ENCODE measurements around the gene RPRD1B. TPM values are rescaled to one million over a fixed set of nuclear protein-coding genes. Genes with fewer than 3 reads are reported as not detected.

RPRD1B gene
- total RNA-seq, 1 donor from 2014 or later = 16.4 TPM

DNA sequence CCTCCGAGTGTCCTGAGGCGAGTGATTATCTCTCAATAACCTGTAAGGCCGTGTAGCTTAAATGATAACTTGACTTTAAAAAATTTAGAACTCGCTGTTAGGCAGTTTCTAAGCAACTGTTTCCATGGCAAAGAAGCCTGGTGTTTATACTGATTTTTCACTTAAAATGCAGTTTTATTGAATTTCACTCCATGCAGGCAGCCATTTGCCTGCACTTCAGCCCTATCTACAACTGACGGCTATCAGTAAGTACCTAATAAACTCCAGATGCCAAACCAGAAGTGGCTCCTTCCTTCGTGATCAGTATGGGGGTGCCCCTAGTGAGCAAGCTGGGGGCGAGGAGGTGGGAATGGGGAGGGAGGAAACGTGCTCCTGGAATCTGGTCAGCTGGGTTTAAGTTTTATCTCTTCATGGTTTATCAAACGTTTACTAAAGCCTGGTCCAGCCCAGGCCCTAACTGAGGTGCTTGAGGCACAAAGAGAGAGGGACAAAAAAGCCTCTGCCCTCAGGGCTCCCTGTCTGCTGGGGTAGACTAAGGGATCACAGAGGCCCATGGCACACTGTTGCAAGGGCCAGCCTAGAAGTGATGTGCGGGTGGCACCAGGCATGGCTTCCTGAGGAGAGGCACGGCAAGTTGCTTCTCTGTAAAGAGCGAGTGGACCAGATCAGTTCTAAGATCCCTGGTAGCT lies 45.8 kb upstream of the RPRD1B start:
- no peaks in the 10 kb centered on the region for H3K9me3 ChIP-seq
- no peak overlapping the region for H3K4me3 ChIP-seq
- TF ChIP-seq, protein P1, sequence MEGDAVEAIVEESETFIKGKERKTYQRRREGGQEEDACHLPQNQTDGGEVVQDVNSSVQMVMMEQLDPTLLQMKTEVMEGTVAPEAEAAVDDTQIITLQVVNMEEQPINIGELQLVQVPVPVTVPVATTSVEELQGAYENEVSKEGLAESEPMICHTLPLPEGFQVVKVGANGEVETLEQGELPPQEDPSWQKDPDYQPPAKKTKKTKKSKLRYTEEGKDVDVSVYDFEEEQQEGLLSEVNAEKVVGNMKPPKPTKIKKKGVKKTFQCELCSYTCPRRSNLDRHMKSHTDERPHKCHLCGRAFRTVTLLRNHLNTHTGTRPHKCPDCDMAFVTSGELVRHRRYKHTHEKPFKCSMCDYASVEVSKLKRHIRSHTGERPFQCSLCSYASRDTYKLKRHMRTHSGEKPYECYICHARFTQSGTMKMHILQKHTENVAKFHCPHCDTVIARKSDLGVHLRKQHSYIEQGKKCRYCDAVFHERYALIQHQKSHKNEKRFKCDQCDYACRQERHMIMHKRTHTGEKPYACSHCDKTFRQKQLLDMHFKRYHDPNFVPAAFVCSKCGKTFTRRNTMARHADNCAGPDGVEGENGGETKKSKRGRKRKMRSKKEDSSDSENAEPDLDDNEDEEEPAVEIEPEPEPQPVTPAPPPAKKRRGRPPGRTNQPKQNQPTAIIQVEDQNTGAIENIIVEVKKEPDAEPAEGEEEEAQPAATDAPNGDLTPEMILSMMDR (IDR thresholded peaks at IDR 0.05) = no peak
- peaks cover 0 to 7% of the 10 kb centered on the region in 2 donors for H3K36me3 ChIP-seq
- intact Hi-C loops (cut with DNase I) = no loop called here
- DNase-seq (ENCODE audit: low spot score in 2 of 2) = no peak
- H3K27me3 ChIP-seq = no peaks in the 10 kb centered on the region
- H3K4me1 ChIP-seq = peaks cover 7 to 27% of the 10 kb centered on the region in 2 donors
- peak overlapping the region; percentile 55 to 63 for H3K27ac ChIP-seq

DNA sequence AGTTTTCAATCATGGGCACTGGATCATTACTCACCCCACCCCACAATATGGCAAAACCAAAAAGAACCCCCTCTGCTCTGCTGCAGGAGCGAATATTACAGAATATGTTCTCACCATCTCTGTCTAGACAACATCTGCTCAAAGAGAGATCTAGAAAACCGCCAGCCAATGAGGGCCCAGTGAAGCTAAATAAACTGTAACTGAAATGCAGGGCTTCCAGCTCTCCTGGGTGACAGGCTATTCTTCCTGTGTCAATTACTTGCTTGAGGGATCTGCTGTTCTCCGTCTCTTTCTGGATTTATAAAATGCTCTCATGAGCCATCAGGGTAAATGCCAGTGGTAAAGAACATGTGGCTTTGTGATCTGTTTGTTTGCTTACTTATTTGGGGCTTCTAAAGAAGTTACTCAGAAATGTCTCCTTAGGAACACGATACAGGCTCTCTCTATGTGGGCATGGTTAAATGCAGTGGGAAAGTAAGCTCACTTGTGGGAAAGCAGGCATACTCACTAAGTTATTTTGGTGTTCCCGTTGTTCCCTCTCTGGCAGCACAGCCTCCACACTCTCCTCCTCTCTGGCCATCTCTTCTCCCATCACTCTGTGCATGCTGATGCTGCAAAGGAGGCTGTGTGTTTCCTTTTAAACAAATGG lies 45.1 kb upstream of the RPRD1B start:
- peak overlapping the region in 1 of 2 donors; percentile 55 for H3K27ac ChIP-seq
- intact Hi-C loops (cut with DNase I) = no loop called here
- TF ChIP-seq, protein P1 (IDR thresholded peaks at IDR 0.05) = no peak
- H3K4me1 ChIP-seq = peaks cover 7 to 29% of the 10 kb centered on the region in 2 donors
- H3K4me3 ChIP-seq = no peak overlapping the region
- no peak for DNase-seq (ENCODE audit: low spot score in 2 of 2)
- H3K9me3 ChIP-seq = no peaks in the 10 kb centered on the region
- peaks cover 0 to 7% of the 10 kb centered on the region in 2 donors for H3K36me3 ChIP-seq
- no peaks in the 10 kb centered on the region for H3K27me3 ChIP-seq

DNA sequence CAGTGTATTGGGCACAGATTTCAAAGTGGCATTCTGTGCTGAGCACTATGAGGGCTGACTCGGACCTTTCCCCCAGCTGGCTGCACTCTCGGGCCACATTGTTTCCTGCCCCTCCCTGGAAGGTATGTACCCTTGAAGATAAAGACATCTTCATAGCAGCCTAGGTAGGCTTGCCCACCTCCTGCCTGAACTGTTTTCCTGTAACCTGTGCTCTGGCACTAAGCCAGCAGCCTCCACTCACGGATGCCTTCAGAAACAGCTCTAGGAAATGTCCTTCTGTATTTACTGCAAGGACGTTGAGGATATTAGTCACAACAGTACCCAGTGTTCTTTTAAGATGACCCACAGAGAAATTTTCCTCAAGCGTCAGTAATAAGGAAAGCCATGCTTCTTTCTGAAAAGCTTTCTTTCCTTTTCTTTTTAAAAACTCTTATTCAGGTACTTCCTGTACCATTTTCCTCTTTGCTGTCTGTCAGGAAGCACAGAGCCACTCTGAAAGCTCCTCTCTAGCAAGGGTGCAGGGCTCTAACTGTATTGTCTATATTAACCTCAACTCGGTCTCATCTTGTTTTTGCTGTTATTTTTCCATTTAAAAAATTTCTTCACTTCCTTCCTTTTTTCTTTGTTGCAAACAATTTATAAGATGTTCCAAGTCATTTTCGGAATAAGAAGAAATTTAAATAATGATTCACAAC lies 43.8 kb upstream of the RPRD1B start:
- Histone ChIP-seq H3K4me3 (no peak overlapping the region), H3K27ac (peak overlapping the region in 1 of 2 donors; percentile 10), H3K36me3 (peaks cover 6 to 17% of the 10 kb centered on the region in 2 donors), H3K9me3 (no peaks in the 10 kb centered on the region), H3K4me1 (peaks cover 7 to 29% of the 10 kb centered on the region in 2 donors), H3K27me3 (no peaks in the 10 kb centered on the region)
- TF ChIP-seq, protein P1 (IDR thresholded peaks at IDR 0.05) = no peak
- intact Hi-C loops (cut with DNase I) = loop anchor here (5.0 kb wide), 1 partner anchor 422 kb away; no protein-coding TSS in a partner anchor
- DNase-seq (ENCODE audit: low spot score in 2 of 2) = no peak

DNA sequence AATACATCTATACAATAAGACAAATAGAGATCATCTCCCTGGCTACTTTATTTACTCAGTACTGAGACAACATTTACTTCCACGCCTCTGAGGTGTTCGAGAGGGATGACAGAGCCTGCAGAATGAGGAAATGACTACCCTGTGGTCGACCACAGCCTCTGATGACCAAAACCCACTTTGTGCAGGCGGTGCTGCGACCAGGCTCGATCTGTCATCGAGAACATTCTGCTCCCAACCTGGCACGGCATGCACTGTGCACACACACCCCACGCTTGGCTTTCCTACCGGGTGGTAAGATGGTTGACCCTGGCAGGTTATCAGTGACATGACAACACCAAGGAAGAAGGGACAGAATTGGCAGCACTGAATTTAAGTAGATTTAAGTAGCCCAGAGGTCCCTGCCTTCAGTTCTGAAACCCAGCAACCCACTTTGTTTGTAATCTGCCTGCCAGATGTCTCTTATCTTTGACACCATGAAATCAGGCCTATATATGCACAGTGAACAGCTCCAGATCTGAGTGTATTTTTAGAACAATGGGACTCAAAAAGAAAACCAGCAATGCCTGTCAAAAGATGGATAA lies 42.9 kb upstream of the RPRD1B start:
- intact Hi-C loops (cut with DNase I) = loop anchor here (5.0 kb wide), 1 partner anchor 423 kb away; no protein-coding TSS in a partner anchor
- peak in 1 of 2 donors; percentile 72 for DNase-seq (ENCODE audit: low spot score in 2 of 2)
- Histone ChIP-seq H3K9me3 (no peaks in the 10 kb centered on the region), H3K27me3 (no peaks in the 10 kb centered on the region), H3K4me3 (no peak overlapping the region), H3K36me3 (peaks cover 15 to 26% of the 10 kb centered on the region in 2 donors), H3K27ac (no peak overlapping the region), H3K4me1 (peaks cover 7 to 25% of the 10 kb centered on the region in 2 donors)
- TF ChIP-seq, protein P1 (IDR thresholded peaks at IDR 0.05) = no peak

DNA sequence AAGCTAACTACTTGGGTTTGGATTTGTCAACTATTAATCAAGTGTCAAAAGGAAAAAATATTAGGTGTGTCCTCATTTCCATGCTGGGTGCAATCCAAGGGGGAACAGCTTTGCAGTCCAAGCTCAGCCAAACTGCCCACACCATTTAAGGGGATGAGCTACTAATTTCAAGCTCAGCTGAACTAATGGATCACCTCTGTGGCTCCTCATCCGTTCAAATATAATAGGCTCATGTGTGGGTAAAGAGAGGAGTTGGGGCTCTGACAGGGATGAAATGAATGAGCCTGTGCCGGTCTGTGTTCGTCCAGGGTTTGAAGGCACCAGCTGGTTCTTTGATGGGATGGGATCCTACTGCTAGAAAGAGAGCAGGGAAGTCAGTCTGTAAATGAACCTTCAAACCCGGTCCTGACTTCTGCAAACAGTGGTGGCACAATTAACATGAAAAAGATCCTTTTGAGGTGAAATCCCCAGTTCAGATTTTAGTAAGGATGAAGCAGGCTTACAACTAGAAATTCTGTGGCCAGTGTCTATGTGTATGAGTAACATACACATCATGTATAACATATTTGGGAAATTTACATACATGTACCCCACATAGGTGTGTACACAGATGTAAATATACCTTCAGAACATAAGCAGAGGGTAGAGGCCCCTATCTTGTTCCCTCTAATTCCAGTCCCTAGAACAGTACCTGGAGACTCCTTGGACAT lies 42.2 kb upstream of the RPRD1B start:
- no peak for DNase-seq (ENCODE audit: low spot score in 2 of 2)
- no peak overlapping the region for H3K27ac ChIP-seq
- TF ChIP-seq, protein P1 (IDR thresholded peaks at IDR 0.05) = no peak
- no peaks in the 10 kb centered on the region for H3K9me3 ChIP-seq
- H3K36me3 ChIP-seq = peaks cover 22 to 32% of the 10 kb centered on the region in 2 donors
- H3K4me1 ChIP-seq = peaks cover 7 to 21% of the 10 kb centered on the region in 2 donors
- no peak overlapping the region for H3K4me3 ChIP-seq
- intact Hi-C loops (cut with DNase I) = loop anchor here (5.0 kb wide), 1 partner anchor 424 kb away; no protein-coding TSS in a partner anchor
- no peaks in the 10 kb centered on the region for H3K27me3 ChIP-seq
